GM13977 (cell line): Measurements from ENCODE around the gene URB2.

Experiments used
- DNase-seq: peaks from one replicate; pipeline ENCODE4 v3.0.0; 2012; ENCODE audit warnings: low spot score
- CTCF ChIP-seq: IDR thresholded peaks from 2 replicates; pipeline ENCODE4 v1.5.1; 2012; ENCODE audit warnings: mild to moderate bottlenecking, control low read depth; ENCODE audit not compliant: insufficient read depth; ENCODE audit errors: extremely low read depth, missing control alignments
- in situ Hi-C: fragments of 300-500 bp; cut with MboI; formaldehyde crosslinking; loops from one replicate; pipeline ENCODE4 v1.12.0; 2022; ENCODE audit warnings: low sequenced_read_pairs, low pct_unique_long_range_greater_than_20kb, mixed read lengths, inconsistent platforms; ENCODE audit not compliant: unreplicated experiment

Gene URB2

GRCh38 chr1:229651546-229651945 lies 25.5 kb downstream of the URB2 start:
- TF ChIP-seq CTCF: no peak
- in situ Hi-C loops: loop anchor here (25.0 kb wide), 1 partner anchor 661 kb away; no protein-coding TSS in a partner anchor
- no peak for DNase-seq

- no peak for TF ChIP-seq CTCF
- in situ Hi-C loops: loop anchor here (25.0 kb wide), 1 partner anchor 659 kb away; no protein-coding TSS in a partner anchor
- no peak for DNase-seq
These were observed 27.4 kb downstream of the URB2 start for GRCh38 chr1:229653420-229653819.

- in situ Hi-C loops: loop anchor here (25.0 kb wide), 1 partner anchor 657 kb away; no protein-coding TSS in a partner anchor
- no peak for TF ChIP-seq CTCF
These were observed 29.7 kb downstream of the URB2 start for GRCh38 chr1:229655781-229656180.

GRCh38 chr1:229657993-229658755 lies 32.1 kb downstream of the URB2 start:
- in situ Hi-C loops: loop anchor here (25.0 kb wide), 1 partner anchor 654 kb away; no protein-coding TSS in a partner anchor
- no peak for DNase-seq
- TF ChIP-seq CTCF: no peak

More at GRCh38 chr1:229655781-229656180, 29.7 kb downstream of the URB2 start:
- DNase-seq: no peak

GRCh38 chr1:229661022-229661877 lies 35.2 kb downstream of the URB2 start:
- DNase-seq: peak; percentile 77
- TF ChIP-seq CTCF: peak; percentile 94
- in situ Hi-C loops: loop anchor here (25.0 kb wide), 1 partner anchor 651 kb away; no protein-coding TSS in a partner anchor

GRCh38 chr1:229661897-229662296 lies 35.9 kb downstream of the URB2 start:
- no peak for TF ChIP-seq CTCF
- DNase-seq: no peak
- in situ Hi-C loops: loop anchor here (25.0 kb wide), 1 partner anchor 650 kb away; no protein-coding TSS in a partner anchor
